ENCODE results near the gene HDAC5.

Gene HDAC5

GRCh38 chr17:44044071-44044470 is 79.4 kb downstream of the HDAC5 start:
- Histone ChIP-seq H3K9me3 (ENCODE audit: control insufficient read depth, insufficient read depth, low read length) (no peaks in the 10 kb centered on the region), H3F3A (ENCODE audit: control insufficient read depth, insufficient read depth) (peaks cover 20% of the 10 kb centered on the region), H4K20me1 (ENCODE audit: control insufficient read depth, insufficient read depth, low read depth, low read length) (0 out of 2 replicates have a peak, but pooled peaks cover 3% of the 10 kb centered on the region), H3K4me1 (ENCODE audit: control insufficient read depth, low read length) (no peaks in the 10 kb centered on the region), H3K79me2 (ENCODE audit: control insufficient read depth, low read length) (peaks cover 85% of the 10 kb centered on the region), H3K36me3 (ENCODE audit: control insufficient read depth, low read length) (peaks cover 53% of the 10 kb centered on the region), H3K27ac (ENCODE audit: low read depth, low read length) (no peak overlapping the region), H3K27me3 (ENCODE audit: control insufficient read depth, low read length) (no peaks in the 10 kb centered on the region), H3K4me3 (ENCODE audit: low read length) (no peak overlapping the region), H3K4me2 (ENCODE audit: low read length) (no peak overlapping the region), H3K9me2 (replicated peaks; ENCODE audit: control insufficient read depth, low read length) (no peaks in the 10 kb centered on the region)
- TF ChIP-seq CTCF (IDR thresholded peaks at IDR 0.05; ENCODE audit: low read depth, low read length, poor library complexity, severe bottlenecking) (no peak), EZH2phosphoT487 (IDR thresholded peaks at IDR 0.05; ENCODE audit: borderline replicate concordance, low read length) (no peak)

GRCh38 chr17:44043272-44043696 is 80.2 kb downstream of the HDAC5 start:
- H3K79me2 ChIP-seq (ENCODE audit: control insufficient read depth, low read length), result peaks cover 79% of the 10 kb centered on the region
- peaks cover 20% of the 10 kb centered on the region for H3F3A ChIP-seq (ENCODE audit: control insufficient read depth, insufficient read depth)
- no peak overlapping the region for H3K27ac ChIP-seq (ENCODE audit: low read depth, low read length)
- 0 out of 2 replicates have a peak, but pooled peaks cover 3% of the 10 kb centered on the region for H4K20me1 ChIP-seq (ENCODE audit: control insufficient read depth, insufficient read depth, low read depth, low read length)
- H3K36me3 ChIP-seq (ENCODE audit: control insufficient read depth, low read length), result peaks cover 53% of the 10 kb centered on the region
- H3K9me3 ChIP-seq (ENCODE audit: control insufficient read depth, insufficient read depth, low read length), result no peaks in the 10 kb centered on the region
- H3K27me3 ChIP-seq (ENCODE audit: control insufficient read depth, low read length), result no peaks in the 10 kb centered on the region
- H3K4me1 ChIP-seq (ENCODE audit: control insufficient read depth, low read length), result no peaks in the 10 kb centered on the region
- TF ChIP-seq EZH2phosphoT487 (IDR thresholded peaks at IDR 0.05; ENCODE audit: borderline replicate concordance, low read length) (no peak), CTCF (IDR thresholded peaks at IDR 0.05; ENCODE audit: low read depth, low read length, poor library complexity, severe bottlenecking) (no peak)
- no peak overlapping the region for H3K4me3 ChIP-seq (ENCODE audit: low read length)
- no peak overlapping the region for H3K4me2 ChIP-seq (ENCODE audit: low read length)
- H3K9me2 ChIP-seq (replicated peaks; ENCODE audit: control insufficient read depth, low read length), result no peaks in the 10 kb centered on the region

- H3K36me3 ChIP-seq (ENCODE audit: control insufficient read depth, low read length), result peaks cover 58% of the 10 kb centered on the region
- no peaks in the 10 kb centered on the region for H3K9me3 ChIP-seq (ENCODE audit: control insufficient read depth, insufficient read depth, low read length)
- no peak overlapping the region for H3K4me2 ChIP-seq (ENCODE audit: low read length)
- H3K27me3 ChIP-seq (ENCODE audit: control insufficient read depth, low read length), result no peaks in the 10 kb centered on the region
- no peak overlapping the region for H3K27ac ChIP-seq (ENCODE audit: low read depth, low read length)
- H3K4me1 ChIP-seq (ENCODE audit: control insufficient read depth, low read length), result no peaks in the 10 kb centered on the region
- no peaks in the 10 kb centered on the region for H3K9me2 ChIP-seq (replicated peaks; ENCODE audit: control insufficient read depth, low read length)
- peaks cover 53% of the 10 kb centered on the region for H3K79me2 ChIP-seq (ENCODE audit: control insufficient read depth, low read length)
- peaks cover 17% of the 10 kb centered on the region for H3F3A ChIP-seq (ENCODE audit: control insufficient read depth, insufficient read depth)
- TF ChIP-seq EZH2phosphoT487 (IDR thresholded peaks at IDR 0.05; ENCODE audit: borderline replicate concordance, low read length) (no peak), CTCF (IDR thresholded peaks at IDR 0.05; ENCODE audit: low read depth, low read length, poor library complexity, severe bottlenecking) (no peak)
- no peak overlapping the region for H3K4me3 ChIP-seq (ENCODE audit: low read length)
- H4K20me1 ChIP-seq (ENCODE audit: control insufficient read depth, insufficient read depth, low read depth, low read length), result 0 out of 2 replicates have a peak, but pooled peaks cover 3% of the 10 kb centered on the region
Observed at GRCh38 chr17:44039829-44040635, 83.4 kb downstream of the HDAC5 start.
